Femur (tissue), 1 donor: ENCODE measurements around the gene ZNF772.

Experiments
- DNase-seq: peaks from one replicate; pipeline ENCODE4 v3.0.0-alpha.2; 2017

The ZNF772 gene

GRCh38 chr19:57435062-57435978 is 42.0 kb downstream of the ZNF772 start, which contains the start of gene ZNF749:
ZNF749 (plus strand) TSS chr19:57435325; CDS start chr19:57435579, 254 bp downstream.
- DNase-seq, result peak; percentile 99

- DNase-seq, result no peak
These were observed 42.8 kb downstream of the ZNF772 start for GRCh38 chr19:57434386-57435061.

- DNase-seq, result no peak
These were observed 56.3 kb downstream of the ZNF772 start for GRCh38 chr19:57421037-57421436.

- no peak for DNase-seq
These were observed 57.9 kb downstream of the ZNF772 start for GRCh38 chr19:57419439-57419838.
